Prostate gland (tissue), 2 donors: Measurements from ENCODE around the gene LTV1. TPM values are rescaled to one million over a fixed set of nuclear protein-coding genes. Genes with fewer than 3 reads are reported as not detected.

Experiments
- DNase-seq: peaks from one replicate; pipeline ENCODE4 v3.0.0-alpha.2; 2019; ENCODE audit warnings: low spot score
- H3K27ac ChIP-seq, 2 donors: fragments of 200-600 bp; sonication (generic); 2 replicates each; pipeline ENCODE4 v1.5.1; 2017 to 2019
- H3K27me3 ChIP-seq: fragments of 200-600 bp; sonication (generic); replicated peaks from 2 replicates; pipeline ENCODE4 v1.5.1; 2019; ENCODE audit not compliant: insufficient read depth
- H3K36me3 ChIP-seq, 2 donors: fragments of 200-600 bp; sonication (generic); 1 replicate in 1 of 2; 2 replicates in 1 of 2; pipeline versions ENCODE4 v1.5.1 to v1.8.1; 2017 to 2019
- H3K4me1 ChIP-seq: fragments of 200-600 bp; sonication (generic); replicated peaks from 2 replicates; pipeline ENCODE4 v1.5.1; 2019
- H3K4me3 ChIP-seq, 2 donors: fragments of 200-600 bp; sonication (generic); 2 replicates each; pipeline ENCODE4 v1.5.1; 2017 to 2019
- H3K9me3 ChIP-seq: fragments of 200-600 bp; sonication (generic); 2 replicates; pipeline ENCODE4 v1.5.1; 2017
- CTCF ChIP-seq, 4 experiments: fragments of 200-600 bp in 2 of 4; fragments of 450-650 bp in 2 of 4; sonication (generic) in 2 of 4; IDR thresholded peaks; 1 replicate in 3 of 4; 2 replicates in 1 of 4; pipeline ENCODE4 v1.5.1; 2016 to 2019; ENCODE audit warnings: antibody characterized with exemption in 4 of 4, mild to moderate bottlenecking in 2 of 4, moderate library complexity in 2 of 4
- POLR2A ChIP-seq: fragments of 450-650 bp; IDR thresholded peaks from one replicate; pipeline ENCODE4 v1.6.1; 2016; ENCODE audit warnings: antibody characterized with exemption, mild to moderate bottlenecking
- POLR2AphosphoS5 ChIP-seq: sonication (generic); formaldehyde crosslinking; IDR thresholded peaks from one replicate; pipeline ENCODE4 v1.6.1; 2017; ENCODE audit warnings: antibody characterized with exemption
- WGBS: methylation state at CpG from one replicate; pipeline ENCODE4 v1.1.5; 2018; 5-methylcytosine and 5-hydroxymethylcytosine counted together
- intact Hi-C: fragments of 100-400 bp; cut with DNase I; formaldehyde crosslinking; loops from one replicate; pipeline ENCODE4 v1.14.2; 2022
- total RNA-seq, 2 donors: library from RNA; depleted of rRNA; stranded (reverse); fragments of >200 nt; gene quantifications; one replicate each; pipeline ENCODE4 v1.1.0, GENCODE V29; 2016

LTV1 gene
- total RNA-seq, 2 donors from 2014 or later: 7.8 to 14.4 TPM

GRCh38 chr6:143811501-143812157 lies 31.5 kb upstream of the LTV1 start:
- no peak for TF ChIP-seq POLR2A
- intact Hi-C loops: no loop called here
- Histone ChIP-seq H3K9me3 (no peaks in the 10 kb centered on the region), H3K4me3 (no peak overlapping the region), H3K4me1 (no peaks in the 10 kb centered on the region), H3K27me3 (no peaks in the 10 kb centered on the region), H3K27ac (no peak overlapping the region), H3K36me3 (no peaks in the 10 kb centered on the region)
- DNase-seq: no peak
- WGBS: 92% methylated on average over 2 of the region's 2 CpGs

- Histone ChIP-seq H3K4me3 (no peak overlapping the region), H3K9me3 (no peaks in the 10 kb centered on the region)
- TF ChIP-seq CTCF (IDR thresholded peaks at IDR 0.05) (no peak), POLR2A (no peak), POLR2AphosphoS5 (no peak)
These were observed 25.5 kb upstream of the LTV1 start for GRCh38 chr6:143817621-143818020.

GRCh38 chr6:143821359-143821758 lies 21.8 kb upstream of the LTV1 start:
- TF ChIP-seq CTCF (IDR thresholded peaks at IDR 0.05) (no peak), POLR2AphosphoS5 (no peak), POLR2A (no peak)
- H3K4me3 ChIP-seq: no peak overlapping the region
- H3K9me3 ChIP-seq: no peaks in the 10 kb centered on the region
- DNase-seq: no peak
- no peaks in the 10 kb centered on the region for H3K36me3 ChIP-seq
- H3K27me3 ChIP-seq: no peaks in the 10 kb centered on the region
- WGBS: 81% methylated on average over 6 of the region's 6 CpGs
- no peak overlapping the region for H3K27ac ChIP-seq
- intact Hi-C loops: no loop called here
- no peaks in the 10 kb centered on the region for H3K4me1 ChIP-seq

More at GRCh38 chr6:143817621-143818020, 25.5 kb upstream of the LTV1 start:
- Histone ChIP-seq H3K27ac (no peak overlapping the region), H3K27me3 (no peaks in the 10 kb centered on the region), H3K36me3 (no peaks in the 10 kb centered on the region), H3K4me1 (no peaks in the 10 kb centered on the region)
- intact Hi-C loops: no loop called here
- DNase-seq: no peak

- Histone ChIP-seq H3K9me3 (no peaks in the 10 kb centered on the region), H3K4me3 (no peak overlapping the region), H3K27ac (no peak overlapping the region), H3K4me1 (no peaks in the 10 kb centered on the region), H3K36me3 (no peaks in the 10 kb centered on the region), H3K27me3 (no peaks in the 10 kb centered on the region)
- intact Hi-C loops: no loop called here
- TF ChIP-seq POLR2A: no peak
- TF ChIP-seq CTCF (IDR thresholded peaks at IDR 0.05): no peak
- TF ChIP-seq POLR2AphosphoS5: no peak
- 34% methylated on average over 3 of the region's 3 CpGs for WGBS
- DNase-seq: no peak
These were observed 20.5 kb upstream of the LTV1 start for GRCh38 chr6:143822584-143823024.

GRCh38 chr6:143823548-143823947 lies 19.6 kb upstream of the LTV1 start:
- Histone ChIP-seq H3K27ac (no peak overlapping the region), H3K4me3 (no peak overlapping the region), H3K4me1 (no peaks in the 10 kb centered on the region), H3K36me3 (no peaks in the 10 kb centered on the region), H3K9me3 (no peaks in the 10 kb centered on the region), H3K27me3 (no peaks in the 10 kb centered on the region)
- intact Hi-C loops: no loop called here
- DNase-seq: no peak
- TF ChIP-seq POLR2A (no peak), POLR2AphosphoS5 (no peak), CTCF (IDR thresholded peaks at IDR 0.05) (no peak)
- 88% methylated on average over 6 of the region's 6 CpGs for WGBS
